Measurements from ENCODE around the gene PRKCE.

DNA sequence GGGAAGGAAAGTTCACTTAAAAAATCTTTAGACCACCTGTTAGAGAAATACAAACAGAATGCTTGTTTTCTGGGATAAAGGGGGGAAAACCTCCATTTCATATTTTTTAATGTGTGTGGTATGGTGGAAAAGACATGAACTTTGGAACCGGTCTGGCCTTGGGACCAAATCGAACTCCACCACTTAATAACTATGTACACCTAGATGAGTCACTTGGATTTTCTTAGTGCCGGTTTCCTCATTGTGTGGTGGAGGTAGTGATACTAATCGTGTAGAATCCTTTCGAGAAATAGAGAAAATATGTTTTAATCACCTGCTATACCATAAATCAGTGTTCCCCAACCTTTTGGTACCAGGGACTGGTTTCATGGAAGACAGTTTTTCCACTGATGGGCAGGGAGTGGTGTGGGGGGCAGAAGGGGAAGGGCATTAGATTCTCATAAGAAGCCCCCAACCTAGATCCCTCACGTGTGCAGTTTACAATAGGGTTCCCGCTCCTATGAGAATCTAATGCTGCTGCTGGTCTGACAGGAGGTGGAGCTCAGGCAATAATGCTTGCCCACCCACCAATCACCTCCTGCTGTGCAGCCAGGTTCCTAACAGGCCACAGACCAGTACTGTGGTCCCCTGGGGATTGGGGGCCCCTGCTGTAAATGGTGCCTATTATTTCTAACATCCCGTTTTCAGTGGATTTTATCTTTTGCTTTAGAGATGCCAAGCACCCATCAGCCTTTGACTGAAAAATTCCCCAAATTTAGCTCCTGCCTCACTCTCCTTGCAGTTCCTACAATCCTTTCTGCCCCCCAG, 308.8 kb downstream of the PRKCE start:
- TF ChIP-seq, protein P1, sequence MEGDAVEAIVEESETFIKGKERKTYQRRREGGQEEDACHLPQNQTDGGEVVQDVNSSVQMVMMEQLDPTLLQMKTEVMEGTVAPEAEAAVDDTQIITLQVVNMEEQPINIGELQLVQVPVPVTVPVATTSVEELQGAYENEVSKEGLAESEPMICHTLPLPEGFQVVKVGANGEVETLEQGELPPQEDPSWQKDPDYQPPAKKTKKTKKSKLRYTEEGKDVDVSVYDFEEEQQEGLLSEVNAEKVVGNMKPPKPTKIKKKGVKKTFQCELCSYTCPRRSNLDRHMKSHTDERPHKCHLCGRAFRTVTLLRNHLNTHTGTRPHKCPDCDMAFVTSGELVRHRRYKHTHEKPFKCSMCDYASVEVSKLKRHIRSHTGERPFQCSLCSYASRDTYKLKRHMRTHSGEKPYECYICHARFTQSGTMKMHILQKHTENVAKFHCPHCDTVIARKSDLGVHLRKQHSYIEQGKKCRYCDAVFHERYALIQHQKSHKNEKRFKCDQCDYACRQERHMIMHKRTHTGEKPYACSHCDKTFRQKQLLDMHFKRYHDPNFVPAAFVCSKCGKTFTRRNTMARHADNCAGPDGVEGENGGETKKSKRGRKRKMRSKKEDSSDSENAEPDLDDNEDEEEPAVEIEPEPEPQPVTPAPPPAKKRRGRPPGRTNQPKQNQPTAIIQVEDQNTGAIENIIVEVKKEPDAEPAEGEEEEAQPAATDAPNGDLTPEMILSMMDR (IDR thresholded peaks at IDR 0.05 in 2 of 3, conservative IDR thresholded peaks at IDR 0.05 in 1 of 3; ENCODE audit: borderline replicate concordance in 1 of 3, insufficient read depth in 1 of 3, low read depth in 2 of 3, low read length in 2 of 3) = no peak
- TF ChIP-seq CEBPB (IDR thresholded peaks at IDR 0.05; ENCODE audit: low read depth) = no peak
- TF ChIP-seq, protein P2, sequence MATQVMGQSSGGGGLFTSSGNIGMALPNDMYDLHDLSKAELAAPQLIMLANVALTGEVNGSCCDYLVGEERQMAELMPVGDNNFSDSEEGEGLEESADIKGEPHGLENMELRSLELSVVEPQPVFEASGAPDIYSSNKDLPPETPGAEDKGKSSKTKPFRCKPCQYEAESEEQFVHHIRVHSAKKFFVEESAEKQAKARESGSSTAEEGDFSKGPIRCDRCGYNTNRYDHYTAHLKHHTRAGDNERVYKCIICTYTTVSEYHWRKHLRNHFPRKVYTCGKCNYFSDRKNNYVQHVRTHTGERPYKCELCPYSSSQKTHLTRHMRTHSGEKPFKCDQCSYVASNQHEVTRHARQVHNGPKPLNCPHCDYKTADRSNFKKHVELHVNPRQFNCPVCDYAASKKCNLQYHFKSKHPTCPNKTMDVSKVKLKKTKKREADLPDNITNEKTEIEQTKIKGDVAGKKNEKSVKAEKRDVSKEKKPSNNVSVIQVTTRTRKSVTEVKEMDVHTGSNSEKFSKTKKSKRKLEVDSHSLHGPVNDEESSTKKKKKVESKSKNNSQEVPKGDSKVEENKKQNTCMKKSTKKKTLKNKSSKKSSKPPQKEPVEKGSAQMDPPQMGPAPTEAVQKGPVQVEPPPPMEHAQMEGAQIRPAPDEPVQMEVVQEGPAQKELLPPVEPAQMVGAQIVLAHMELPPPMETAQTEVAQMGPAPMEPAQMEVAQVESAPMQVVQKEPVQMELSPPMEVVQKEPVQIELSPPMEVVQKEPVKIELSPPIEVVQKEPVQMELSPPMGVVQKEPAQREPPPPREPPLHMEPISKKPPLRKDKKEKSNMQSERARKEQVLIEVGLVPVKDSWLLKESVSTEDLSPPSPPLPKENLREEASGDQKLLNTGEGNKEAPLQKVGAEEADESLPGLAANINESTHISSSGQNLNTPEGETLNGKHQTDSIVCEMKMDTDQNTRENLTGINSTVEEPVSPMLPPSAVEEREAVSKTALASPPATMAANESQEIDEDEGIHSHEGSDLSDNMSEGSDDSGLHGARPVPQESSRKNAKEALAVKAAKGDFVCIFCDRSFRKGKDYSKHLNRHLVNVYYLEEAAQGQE (IDR thresholded peaks at IDR 0.05; ENCODE audit: low read depth) = no peak
- TF ChIP-seq SIN3A (IDR thresholded peaks at IDR 0.05; ENCODE audit: low read depth) = no peak
- no peak for TF ChIP-seq EGR1 (IDR thresholded peaks at IDR 0.05; ENCODE audit: low read depth)
- TF ChIP-seq POLR2A (IDR thresholded peaks at IDR 0.05; ENCODE audit: borderline replicate concordance, extremely low read depth, insufficient read depth, insufficient read length) = no peak
- TF ChIP-seq FOSL1 (IDR thresholded peaks at IDR 0.05; ENCODE audit: low read depth) = peak; percentile 60; the same call in 1 of the 2 replicates
- no peak for TF ChIP-seq POLR2AphosphoS5 (IDR thresholded peaks at IDR 0.05; ENCODE audit: low read depth, low read length)
- TF ChIP-seq, protein P3, sequence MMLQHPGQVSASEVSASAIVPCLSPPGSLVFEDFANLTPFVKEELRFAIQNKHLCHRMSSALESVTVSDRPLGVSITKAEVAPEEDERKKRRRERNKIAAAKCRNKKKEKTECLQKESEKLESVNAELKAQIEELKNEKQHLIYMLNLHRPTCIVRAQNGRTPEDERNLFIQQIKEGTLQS (IDR thresholded peaks at IDR 0.05) = no peak
- TF ChIP-seq YY1 (IDR thresholded peaks at IDR 0.05; ENCODE audit: extremely low read depth, insufficient replicate concordance, low read depth, low read length) = no peak
